GM21723 (cell line): ENCODE data around the gene STEAP2.
"Not testable (repeated sequence)": the region's sequence is repeated elsewhere in the genome, so short reads cannot be mapped to it uniquely, and the experiment has no call there.

Source experiments
- ATAC-seq: cut with Tn5 transposase; IDR thresholded peaks from one replicate; pipeline ENCODE4 v1.9.1; 2021; ENCODE audit warnings: mild to moderate bottlenecking, moderate library complexity; ENCODE audit not compliant: unreplicated experiment

STEAP2 gene

DNA sequence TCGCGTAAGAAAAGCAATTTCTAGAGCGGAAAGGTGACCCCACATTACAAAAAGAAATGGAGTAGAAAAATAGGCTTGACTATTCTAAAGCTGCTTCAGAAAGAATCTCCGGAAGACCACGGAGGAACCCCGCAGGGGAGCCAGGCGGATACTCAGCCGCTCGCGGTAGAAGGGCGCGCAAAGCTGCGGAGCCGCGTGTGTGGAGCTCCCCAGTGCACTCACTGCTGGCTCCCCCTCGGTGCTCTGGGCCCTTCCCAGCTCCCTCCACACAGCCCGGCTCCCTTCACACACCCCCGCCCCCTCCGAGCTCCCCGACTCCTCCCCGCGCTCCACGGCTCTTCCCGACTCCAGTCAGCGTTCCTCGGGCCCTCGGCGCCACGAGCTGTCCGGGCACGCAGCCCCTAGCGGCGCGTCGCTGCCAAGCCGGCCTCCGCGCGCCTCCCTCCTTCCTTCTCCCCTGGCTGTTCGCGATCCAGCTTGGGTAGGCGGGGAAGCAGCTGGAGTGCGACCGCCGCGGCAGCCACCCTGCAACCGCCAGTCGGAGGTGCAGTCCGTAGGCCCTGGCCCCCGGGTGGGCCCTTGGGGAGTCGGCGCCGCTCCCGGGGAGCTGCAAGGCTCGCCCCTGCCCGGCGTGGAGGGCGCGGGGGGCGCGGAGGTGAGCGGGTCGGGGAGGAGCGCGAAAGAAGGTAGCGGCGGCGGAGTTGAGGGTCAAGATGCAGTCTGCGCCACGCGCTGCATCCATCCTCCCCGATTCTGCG lies at the start of gene STEAP2:
STEAP2 (plus strand) TSS at position 350 of the 758 bp plus-strand sequence. CDS start 13,343 bp downstream, outside the sequence.
- ATAC-seq, result peak; percentile 93

DNA sequence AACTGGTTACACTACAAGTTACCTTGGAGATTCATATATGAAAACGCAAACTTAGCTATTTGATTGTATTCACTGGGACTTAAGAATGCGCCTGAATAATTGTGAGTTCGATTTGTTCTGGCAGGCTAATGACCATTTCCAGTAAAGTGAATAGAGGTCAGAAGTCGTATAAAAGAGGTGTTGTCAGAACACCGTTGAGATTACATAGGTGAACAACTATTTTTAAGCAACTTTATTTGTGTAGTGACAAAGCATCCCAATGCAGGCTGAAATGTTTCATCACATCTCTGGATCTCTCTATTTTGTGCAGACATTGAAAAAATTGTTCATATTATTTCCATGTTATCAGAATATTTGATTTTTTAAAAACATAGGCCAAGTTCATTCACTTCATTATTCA lies 48.0 kb upstream of the STEAP2 start:
- ATAC-seq, result no peak

DNA sequence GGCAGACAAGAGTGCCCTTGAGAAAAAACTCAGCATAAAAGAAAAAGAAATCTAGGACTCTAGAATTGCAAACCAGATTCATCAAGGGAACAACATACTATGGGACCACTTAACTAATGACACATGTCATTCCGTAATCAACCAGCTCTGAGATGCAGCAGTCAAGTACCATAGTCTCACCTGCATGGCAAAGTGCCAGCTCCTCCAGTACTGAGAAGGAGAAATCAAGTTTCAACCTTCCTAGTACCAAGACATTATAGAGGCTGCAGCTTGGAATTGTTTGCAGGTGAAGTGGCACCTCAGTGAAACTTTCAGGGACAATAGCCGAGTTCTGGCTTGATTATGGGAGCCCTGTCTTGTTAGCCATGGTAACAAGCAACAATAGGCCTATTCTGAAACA lies 45.8 kb upstream of the STEAP2 start:
- no peak for ATAC-seq

DNA sequence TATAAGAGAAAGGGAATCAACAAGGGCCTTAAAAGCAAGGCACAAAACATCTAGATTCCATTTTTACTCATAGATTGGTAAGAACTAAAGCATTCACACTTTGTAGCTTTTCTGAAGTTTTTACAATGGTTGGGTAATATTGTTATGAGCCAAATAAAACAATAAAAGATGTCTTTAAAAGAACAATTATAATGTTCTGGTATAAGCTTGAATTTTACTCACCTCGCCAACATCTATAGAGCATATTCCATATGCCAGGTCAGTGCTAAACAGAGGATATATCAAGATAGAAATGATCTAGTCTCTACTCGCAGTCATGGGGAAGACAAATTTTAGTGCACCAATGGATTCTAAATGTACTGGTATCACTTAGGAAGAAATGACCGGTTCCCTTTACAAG lies 45.4 kb upstream of the STEAP2 start:
- ATAC-seq, result no peak

DNA sequence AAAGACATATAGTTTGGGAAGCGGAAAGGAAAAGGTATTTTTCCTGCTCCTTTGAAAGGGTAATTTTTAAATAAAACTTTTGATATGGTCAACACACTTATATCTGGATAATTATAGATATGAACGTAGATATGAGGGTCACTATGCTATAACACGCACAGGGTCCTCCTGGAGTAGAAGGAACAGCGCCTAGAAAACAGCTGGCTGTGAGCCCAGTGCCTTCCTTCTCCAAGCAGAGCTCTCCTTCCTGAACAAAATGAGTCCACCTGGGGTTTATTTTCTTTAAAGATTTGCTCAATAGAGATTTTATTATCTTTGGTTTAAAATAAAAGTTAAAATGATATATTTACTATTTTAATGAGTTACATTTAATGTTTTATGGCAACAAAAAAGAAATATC lies 44.2 kb upstream of the STEAP2 start:
- ATAC-seq, result no peak

DNA sequence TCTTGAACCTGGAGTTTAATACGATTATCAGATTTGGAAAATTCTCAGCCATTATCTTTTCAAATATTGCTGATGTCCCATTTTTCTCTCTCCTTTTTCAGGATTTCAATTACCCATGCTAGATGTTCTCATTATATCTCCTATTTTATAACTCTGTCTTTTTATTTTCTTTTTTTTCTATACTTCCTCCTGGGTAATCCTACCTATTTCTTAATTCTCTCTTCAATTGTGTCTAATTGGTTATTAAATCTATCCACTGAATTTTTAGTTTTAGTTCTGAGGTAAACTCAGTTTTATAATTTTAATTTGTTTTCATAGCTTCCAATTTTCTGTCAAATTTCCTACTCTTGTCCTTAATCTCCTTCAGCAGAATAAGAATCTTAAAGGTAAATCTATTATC lies 41.6 kb upstream of the STEAP2 start:
- no peak for ATAC-seq

DNA sequence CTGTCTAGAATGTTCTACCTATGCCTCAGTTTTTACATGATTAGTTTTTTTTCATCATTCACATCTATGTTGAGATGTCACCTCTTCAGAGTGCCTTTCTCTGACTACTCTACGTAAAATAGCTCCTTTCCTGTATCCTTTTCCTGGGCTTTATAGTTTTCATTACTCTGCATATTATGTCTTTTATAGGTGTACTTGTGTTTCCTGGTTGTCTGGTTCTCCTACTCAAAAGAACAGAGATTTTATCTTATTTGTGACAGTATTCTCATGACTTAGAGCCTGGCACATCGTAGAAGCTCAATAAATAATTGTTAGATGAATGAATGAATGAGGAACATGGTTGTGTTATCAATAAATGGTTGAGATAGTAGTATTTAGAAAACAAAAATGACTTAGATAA lies 39.4 kb upstream of the STEAP2 start:
- no peak for ATAC-seq

DNA sequence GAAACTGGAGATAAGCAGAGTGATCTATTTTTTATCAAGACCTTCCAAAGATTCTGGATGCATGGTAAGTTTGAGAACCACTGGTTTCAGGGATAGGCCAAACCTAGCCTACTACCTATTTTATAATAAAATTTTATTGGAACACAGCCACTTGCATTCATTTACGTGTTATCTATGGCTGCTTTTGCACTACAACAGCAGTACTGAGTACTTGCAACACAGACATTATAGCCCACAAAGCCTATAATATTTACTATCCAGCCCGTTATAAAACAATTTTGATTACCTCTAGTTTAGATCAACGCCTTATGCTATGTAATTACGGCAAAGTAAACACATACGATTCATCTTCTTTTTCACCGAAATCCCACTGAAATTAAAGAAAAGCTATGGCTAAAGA lies 38.9 kb upstream of the STEAP2 start:
- ATAC-seq, result no peak

DNA sequence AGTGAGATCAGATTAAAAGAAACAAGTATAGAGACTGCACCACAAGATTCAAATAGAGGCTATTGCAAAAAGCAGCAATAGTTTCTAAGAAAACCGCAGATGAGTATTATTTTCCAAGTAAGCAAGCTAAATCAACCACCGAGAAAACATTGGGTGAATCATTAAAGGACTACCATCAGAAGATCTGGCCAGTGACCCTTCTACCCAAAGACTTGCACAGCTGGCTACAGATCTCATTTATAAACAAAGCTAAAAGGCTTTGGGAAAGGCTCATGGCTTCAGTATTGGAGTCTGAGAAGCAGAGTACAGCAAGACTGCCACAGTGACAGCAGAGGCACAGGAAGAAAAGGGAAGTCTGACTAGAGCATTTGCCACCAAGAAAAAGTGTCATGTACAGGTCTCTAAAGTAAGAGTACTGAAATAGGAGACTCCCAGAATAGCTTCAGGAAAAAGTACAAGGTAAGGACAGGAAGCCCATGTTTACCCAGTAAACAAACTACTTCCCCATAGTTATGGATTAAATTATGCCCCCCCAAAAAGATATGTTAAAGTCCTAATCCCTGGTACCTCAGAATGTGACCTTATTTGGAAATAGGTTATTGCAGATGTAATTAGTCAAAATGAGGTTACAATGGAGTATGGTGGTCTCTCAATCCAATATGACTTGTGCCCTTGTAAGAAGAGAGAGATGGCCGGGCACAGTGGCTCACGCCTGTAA lies 38.3 kb upstream of the STEAP2 start:
- peak; percentile 75 for ATAC-seq

DNA sequence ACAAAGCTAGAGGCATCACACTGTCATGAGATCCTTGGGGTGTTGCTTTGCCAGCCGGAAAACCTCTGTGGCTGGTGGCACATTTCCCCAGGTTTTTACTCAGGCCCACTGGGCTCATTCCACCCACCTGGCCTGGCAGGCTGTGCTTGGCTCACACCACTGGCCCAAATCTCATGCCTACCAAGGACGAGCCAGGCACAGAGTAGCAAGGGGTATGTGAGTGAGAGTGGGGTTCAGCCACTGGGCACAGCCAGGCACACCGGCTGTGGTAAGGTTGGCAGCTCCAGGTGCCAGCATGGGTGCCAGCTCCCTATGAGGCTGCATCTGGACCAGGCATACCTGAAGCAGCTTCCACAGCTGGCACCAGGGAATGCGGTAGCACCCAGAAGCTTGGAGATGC lies 35.9 kb upstream of the STEAP2 start:
- no peak for ATAC-seq

DNA sequence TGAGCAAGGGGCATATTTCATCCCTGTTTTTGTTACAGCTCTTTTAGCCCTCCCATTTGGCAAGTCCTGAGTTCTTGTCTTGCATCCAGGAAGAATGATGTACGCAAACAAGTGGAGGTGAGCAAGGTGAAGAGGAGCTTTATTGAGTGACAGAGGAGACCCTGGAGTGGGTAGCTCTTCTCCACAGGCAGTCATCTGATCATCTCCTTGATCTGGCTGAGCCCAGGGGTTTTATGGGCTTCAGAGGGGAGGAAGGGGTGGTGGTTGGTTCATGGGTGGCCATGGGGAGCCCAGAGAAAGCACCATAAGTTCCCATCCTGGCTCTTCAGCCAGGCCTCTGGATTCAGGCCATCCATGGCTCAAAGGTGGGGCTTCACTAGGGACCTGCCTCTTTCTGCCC lies 35.3 kb upstream of the STEAP2 start:
- ATAC-seq, result no peak

DNA sequence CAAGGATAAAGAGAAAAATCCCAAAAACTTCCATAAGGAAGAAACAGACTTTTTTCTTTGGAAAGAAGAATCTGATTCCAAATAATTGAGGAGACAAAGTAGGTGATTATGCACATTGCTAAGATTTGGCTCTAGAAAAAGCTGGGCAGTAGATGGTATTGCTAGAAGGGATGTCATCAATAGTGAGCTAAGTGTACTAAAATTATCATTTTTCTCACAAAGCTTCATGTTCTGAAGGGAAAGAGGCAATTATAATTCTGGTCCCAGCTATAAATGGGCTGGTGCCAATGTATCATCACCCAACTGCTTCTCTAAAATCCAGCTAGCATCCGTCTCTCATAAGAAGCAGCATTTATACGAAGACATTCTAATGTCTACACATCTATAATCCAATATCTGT lies 33.4 kb upstream of the STEAP2 start:
- ATAC-seq, result no peak

DNA sequence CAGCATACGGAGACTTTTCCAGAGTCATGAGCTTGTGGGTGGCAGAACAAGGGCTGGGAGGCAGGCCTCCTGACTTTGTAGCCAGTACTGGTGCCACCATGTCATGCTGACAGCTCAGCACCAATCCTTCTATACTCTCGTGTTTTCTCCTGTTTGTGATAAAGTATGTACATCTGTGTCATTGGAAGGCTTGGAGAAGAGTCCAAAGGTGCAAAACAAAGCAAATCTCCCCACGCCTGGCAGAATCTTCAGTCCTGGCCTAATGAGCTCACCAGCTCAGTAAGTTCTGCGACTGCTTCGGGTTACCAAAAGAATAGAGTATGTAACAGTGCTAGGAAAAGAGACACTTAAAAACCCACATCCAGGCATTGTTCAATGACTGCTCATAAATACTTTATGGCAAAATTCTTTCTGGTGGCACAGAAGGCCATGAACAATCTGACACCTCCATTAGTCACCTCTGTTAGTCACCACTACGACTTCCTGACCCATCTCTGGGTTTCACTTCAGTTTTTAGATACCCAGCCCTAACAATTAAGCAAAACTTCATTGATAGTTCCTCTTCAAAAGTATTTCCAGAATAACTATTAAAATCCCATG lies 32.8 kb upstream of the STEAP2 start:
- peak; percentile 98 for ATAC-seq

DNA sequence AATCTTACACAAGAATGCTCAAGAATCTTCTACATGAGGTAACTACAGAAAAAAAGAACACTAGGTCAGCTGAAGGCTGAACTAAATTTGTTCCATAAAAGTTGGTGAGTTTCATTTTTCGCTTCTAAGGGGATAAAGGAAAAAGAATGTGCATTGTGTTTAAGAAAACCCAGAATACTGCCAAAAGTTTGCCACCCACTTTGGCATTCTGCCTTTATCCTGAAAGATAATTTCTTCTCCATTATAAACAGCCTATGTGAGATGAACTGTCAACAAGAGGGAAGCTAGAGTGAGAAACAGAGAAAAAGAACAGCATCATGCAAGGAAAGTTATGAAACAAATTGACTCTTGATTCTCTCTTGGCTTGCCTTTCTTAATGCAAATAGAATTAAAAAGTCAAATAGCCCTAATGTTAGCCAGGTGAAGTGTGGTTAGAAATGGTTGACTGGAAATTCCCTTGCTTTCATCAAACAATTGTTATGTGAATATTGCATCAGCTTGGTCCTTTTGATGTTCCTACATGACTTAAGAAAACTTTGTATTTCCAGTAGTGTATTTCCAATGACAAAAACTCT lies 31.4 kb upstream of the STEAP2 start:
- ATAC-seq, result no peak

DNA sequence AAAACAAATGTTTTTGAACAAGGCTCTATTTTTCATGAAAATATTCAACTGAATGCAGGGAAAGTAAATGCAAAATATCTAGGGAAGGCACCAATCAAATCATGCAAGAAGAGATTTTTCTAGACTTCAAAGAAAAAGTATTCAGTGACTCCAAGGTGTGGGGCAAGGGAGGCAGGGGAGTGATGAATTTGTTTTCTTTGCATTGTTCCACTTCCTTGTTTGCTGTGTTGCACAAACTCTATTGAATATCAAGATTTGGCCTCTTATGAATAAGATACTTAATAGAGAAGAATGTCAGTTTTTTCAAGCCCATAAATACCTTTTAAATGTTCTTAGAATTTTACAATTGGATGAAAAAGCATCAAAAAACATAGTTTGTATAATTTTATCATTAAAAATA lies 30.9 kb upstream of the STEAP2 start:
- no peak for ATAC-seq

DNA sequence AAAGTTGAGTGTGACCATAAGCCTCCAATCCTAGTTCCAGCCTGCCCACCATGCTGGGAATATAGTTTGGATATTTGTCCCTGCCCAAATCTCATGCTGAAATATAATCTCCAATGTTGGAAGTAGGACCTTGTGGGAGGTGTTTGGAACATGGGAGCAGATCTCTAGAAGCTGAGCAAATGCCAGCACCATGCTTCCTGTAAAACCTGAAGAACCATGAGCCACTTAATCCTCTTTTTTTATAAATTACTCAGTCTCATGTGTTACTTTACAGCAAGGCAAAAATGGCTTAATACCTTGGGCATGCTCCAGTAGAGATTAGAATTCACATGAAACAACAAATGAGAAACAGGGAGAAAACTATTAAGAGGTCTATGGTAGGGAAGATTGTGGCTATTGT lies 30.1 kb upstream of the STEAP2 start:
- no peak for ATAC-seq

DNA sequence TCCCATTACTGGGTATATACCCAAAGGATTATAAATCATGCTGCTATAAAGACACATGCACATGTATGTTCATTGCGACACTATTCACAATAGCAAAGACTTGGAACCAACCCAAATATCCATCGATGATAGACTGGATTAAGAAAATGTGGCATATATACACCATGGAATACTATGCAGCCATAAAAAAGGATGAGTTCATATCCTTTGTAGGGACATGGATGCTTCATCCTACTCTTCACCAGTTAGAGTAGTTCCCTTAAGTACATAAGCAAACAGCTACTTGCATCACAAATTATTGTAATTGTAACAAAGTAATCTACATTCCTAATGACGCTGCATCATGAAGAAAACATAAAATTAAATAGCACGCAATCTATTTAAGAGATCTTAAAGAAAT lies 25.2 kb upstream of the STEAP2 start:
- not testable (repeated sequence) for ATAC-seq

DNA sequence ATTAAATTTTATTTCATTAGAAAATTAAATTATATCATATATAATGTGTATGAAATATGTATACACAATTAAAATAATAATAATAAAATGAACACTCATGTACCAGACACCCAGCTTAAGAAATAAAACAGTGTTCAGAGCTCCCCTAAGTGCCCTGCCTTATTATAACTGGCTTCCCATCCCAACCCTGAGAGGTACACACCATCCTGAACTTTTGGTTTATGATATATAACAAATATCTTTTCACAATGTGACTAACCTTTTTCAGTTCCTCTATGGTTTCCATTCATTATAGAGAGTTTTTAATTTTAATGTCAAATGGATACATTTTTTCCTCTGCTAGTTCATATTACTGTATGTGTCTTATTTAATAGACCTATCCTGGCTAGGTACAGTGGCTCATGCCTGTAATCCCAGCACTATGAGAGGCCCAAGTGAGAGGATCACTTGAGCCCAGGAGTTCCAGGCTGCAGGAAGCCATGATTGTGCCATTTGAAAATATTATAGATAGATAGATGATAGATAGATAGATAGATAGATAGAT lies 24.0 kb upstream of the STEAP2 start:
- no peak for ATAC-seq

DNA sequence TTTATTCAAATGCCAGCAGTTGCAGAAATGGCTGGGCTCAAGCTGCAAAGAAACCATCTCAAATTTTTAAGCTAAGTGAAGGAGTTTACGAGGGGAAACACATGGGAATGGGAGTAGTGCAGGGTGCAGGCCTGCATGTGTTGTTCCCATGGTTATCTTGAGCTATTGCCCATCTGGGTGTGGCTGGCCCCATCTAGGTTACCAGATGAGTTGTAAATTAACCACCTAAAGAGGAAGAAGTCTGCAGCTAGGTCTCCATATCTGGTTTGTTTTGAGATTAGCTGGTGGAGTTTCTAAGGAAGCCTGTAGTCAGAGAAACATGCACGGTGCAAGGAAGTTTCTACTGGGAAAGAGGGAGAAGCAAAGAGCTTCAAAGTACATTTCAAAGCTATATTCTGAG lies 23.3 kb upstream of the STEAP2 start:
- peak; percentile 81 for ATAC-seq

DNA sequence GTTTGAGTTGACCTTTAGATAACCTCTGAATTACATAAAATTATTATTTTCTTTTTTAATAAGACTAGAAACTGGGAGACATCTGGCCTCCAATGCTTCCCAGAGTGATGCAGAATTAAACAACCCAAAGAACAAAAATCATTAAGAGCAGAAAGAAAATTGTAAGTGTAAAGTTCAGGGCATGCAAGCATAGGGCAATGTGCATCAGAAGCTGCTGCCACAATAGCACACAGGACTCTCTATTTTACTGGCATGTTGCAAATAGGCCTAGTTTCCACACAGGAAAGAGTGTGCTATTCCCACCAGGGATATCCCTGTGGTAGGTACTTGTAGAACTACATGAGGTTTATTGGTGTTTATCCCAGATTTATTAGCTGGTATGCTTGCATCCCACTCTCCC lies 20.5 kb upstream of the STEAP2 start:
- no peak for ATAC-seq

DNA sequence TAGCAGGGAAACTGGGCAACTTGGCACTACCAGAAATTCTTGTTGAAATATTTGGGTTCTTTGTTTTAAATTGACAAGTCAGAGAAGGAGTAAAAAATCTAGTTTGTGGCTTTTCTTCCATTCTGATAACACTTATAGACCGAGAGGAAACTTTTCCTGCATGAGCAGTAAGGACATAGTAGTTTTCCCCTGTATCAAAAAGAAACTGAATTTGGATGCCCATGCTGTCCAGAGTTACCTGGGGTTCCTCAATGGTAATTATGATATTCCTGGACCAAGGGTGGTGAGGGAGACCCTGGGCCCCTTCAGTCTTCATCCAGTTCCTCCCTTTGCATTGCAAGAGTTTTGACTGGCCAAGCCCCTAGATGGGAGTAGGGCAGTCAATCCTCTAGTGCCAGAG lies 19.9 kb upstream of the STEAP2 start:
- ATAC-seq, result no peak
